Osteocyte (in vitro differentiated cells): Measurements from ENCODE around the gene PRKG1. TPM values are rescaled to one million over a fixed set of nuclear protein-coding genes. Genes with fewer than 3 reads are reported as not detected.

Experiments used
- DNase-seq: peaks from one replicate; pipeline ENCODE4 v3.0.0; 2021; ENCODE audit warnings: mixed read lengths; ENCODE audit not compliant: unreplicated experiment; ENCODE audit errors: extremely low spot score
- H3K27ac Mint-ChIP-seq: one replicate; pipeline ENCODE4 v1.8.0; 2021; ENCODE audit warnings: mild to moderate bottlenecking, mixed read lengths; ENCODE audit not compliant: unreplicated experiment
- H3K27me3 Mint-ChIP-seq: one replicate; pipeline ENCODE4 v1.8.0; 2021; ENCODE audit warnings: mixed read lengths; ENCODE audit not compliant: unreplicated experiment
- H3K36me3 Mint-ChIP-seq: one replicate; pipeline ENCODE4 v1.8.0; 2021; ENCODE audit warnings: mixed read lengths; ENCODE audit not compliant: unreplicated experiment
- H3K4me1 Mint-ChIP-seq: one replicate; pipeline ENCODE4 v1.8.0; 2021; ENCODE audit warnings: mixed read lengths; ENCODE audit not compliant: unreplicated experiment
- H3K4me3 Mint-ChIP-seq: one replicate; pipeline ENCODE4 v1.8.0; 2021; ENCODE audit warnings: mild to moderate bottlenecking, moderate library complexity, mixed read lengths; ENCODE audit not compliant: unreplicated experiment
- H3K9me3 Mint-ChIP-seq: one replicate; pipeline ENCODE4 v1.8.0; 2021; ENCODE audit warnings: mixed read lengths; ENCODE audit not compliant: unreplicated experiment
- CTCF ChIP-seq: fragments of 200-600 bp; sonication (generic); IDR thresholded peaks from 2 replicates; pipeline ENCODE4 v1.5.0; 2021; ENCODE audit warnings: antibody characterized with exemption, mild to moderate bottlenecking, moderate library complexity
- total RNA-seq: library from RNA; stranded (reverse); gene quantifications from 2 replicates; pipeline ENCODE4 v1.2.1, GENCODE V29; 2021

Gene PRKG1
- total RNA-seq, 1 donor from 2014 or later: 10.8 TPM

DNA sequence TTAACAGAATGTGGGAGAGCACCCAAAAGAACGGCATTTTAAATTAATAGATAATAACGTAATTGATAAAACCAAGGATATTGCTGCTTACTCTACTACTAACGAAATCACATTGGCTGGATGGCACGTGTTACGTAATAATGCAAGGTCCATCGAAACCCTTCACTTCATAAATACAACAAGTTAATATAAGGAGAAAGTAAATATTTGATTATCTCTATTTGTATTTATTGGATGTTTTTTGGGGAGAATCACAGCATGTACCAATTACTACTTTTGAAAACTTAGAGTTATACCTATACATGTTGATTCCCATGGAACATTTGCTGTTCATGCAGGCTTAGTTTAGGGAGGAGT lies 1.6 kb downstream of the PRKG1 start:
- Mint-ChIP-seq H3K4me3 (peak overlapping the region; percentile 92), H3K4me1 (peaks cover 9% of the 10 kb centered on the region), H3K27ac (no peak overlapping the region), H3K9me3 (no peaks in the 10 kb centered on the region), H3K36me3 (no peaks in the 10 kb centered on the region), H3K27me3 (no peaks in the 10 kb centered on the region)
- no peak for TF ChIP-seq CTCF
- DNase-seq: no peak

DNA sequence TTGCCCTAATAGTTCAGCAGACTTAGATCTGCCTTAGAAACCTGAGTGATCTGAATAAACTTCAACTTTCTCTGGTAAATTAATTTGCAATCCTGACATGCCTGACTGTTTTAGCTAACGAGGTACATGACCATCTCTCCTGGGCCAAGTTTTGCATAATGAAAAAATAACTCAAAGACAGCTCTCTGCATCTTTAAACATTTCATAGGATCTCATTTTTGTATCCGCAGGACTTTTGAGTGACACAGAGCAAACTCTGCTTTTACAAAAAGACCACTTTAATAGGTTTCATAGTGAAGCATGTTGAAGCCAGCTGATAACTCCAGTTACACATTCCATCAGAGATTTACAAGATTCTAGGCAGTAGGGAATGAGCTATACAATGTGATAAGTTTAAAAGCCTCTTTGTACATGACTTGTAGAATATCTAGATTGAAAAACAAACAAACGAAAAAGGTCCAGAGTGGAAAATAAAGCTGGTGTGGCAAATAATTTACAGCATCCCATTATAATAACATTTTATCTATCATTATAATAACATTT lies 2.1 kb downstream of the PRKG1 start:
- Mint-ChIP-seq H3K27me3 (no peaks in the 10 kb centered on the region), H3K9me3 (no peaks in the 10 kb centered on the region), H3K4me1 (peaks cover 9% of the 10 kb centered on the region), H3K4me3 (no peak overlapping the region), H3K36me3 (no peaks in the 10 kb centered on the region), H3K27ac (no peak overlapping the region)
- no peak for DNase-seq
- TF ChIP-seq CTCF: no peak

DNA sequence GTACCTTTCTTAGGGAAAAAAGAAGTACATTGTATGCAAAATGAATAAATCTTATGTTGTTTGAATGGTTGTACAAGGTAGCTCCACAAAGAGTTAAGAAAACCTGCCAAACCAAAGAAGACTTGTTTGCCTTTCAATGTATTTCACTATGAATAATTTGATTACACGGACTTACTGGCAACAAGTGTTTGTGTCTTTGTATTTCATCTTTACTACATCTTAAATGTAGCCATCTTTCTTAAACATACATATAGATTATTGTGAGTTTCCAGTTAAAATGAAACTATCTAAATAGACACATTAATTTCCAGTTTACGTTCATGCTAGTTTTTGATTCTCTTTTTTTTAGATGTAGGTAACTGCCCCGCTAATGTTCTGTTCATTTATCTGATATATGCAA lies 2.8 kb downstream of the PRKG1 start:
- H3K27me3 Mint-ChIP-seq: no peaks in the 10 kb centered on the region
- H3K36me3 Mint-ChIP-seq: no peaks in the 10 kb centered on the region
- DNase-seq: no peak
- H3K4me1 Mint-ChIP-seq: peaks cover 9% of the 10 kb centered on the region
- H3K4me3 Mint-ChIP-seq: no peak overlapping the region
- no peak for TF ChIP-seq CTCF
- no peak overlapping the region for H3K27ac Mint-ChIP-seq
- no peaks in the 10 kb centered on the region for H3K9me3 Mint-ChIP-seq

DNA sequence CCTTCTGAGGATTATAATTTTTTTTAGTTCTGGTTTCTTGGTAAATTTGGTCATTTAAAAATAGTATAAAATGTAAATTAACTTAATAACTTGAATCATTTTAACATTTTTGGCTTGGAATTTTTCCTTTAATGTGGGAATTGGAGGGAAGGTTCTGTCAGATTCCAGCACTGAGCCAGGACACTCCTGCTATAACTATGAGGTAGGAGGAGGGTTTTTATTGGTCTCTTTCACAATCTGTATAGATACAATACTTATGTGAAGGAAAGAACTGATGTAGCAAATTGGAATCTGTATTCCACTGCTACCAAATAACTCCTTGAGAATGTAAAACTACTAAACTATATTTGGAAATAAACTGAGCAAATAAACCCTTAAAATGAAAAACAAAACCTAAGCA lies 3.2 kb downstream of the PRKG1 start:
- Mint-ChIP-seq H3K36me3 (no peaks in the 10 kb centered on the region), H3K4me3 (no peak overlapping the region), H3K27me3 (no peaks in the 10 kb centered on the region), H3K27ac (no peak overlapping the region), H3K4me1 (peaks cover 9% of the 10 kb centered on the region), H3K9me3 (no peaks in the 10 kb centered on the region)
- TF ChIP-seq CTCF: no peak
- DNase-seq: no peak

- Mint-ChIP-seq H3K4me1 (peaks cover 13% of the 10 kb centered on the region), H3K4me3 (no peak overlapping the region), H3K9me3 (no peaks in the 10 kb centered on the region), H3K27me3 (no peaks in the 10 kb centered on the region), H3K36me3 (no peaks in the 10 kb centered on the region), H3K27ac (no peak overlapping the region)
- TF ChIP-seq CTCF: no peak
- DNase-seq: no peak
Measured at GRCh38 chr10:51079331-51079730, 5.0 kb downstream of the PRKG1 start.
